SK-N-MC (cell line): Measurements from ENCODE around the gene ATP9B.

Experiments used
- EZH2 ChIP-seq: fragments of 200-600 bp; sonication (generic); IDR thresholded peaks from one replicate; pipeline ENCODE4 v1.6.1; 2017; ENCODE audit warnings: antibody characterized with exemption
- FOXP2 ChIP-seq: optimal IDR thresholded peaks from 2 replicates; pipeline ENCODE3; 2011; ENCODE audit warnings: mild to moderate bottlenecking, moderate library complexity; ENCODE audit not compliant: insufficient read depth; ENCODE audit errors: extremely low read length, control extremely low read depth
- POLR2AphosphoS5 ChIP-seq: IDR thresholded peaks from 2 replicates; pipeline ENCODE4 v1.6.1; 2012; ENCODE audit warnings: mild to moderate bottlenecking, low read depth, low read length, borderline replicate concordance

DNA sequence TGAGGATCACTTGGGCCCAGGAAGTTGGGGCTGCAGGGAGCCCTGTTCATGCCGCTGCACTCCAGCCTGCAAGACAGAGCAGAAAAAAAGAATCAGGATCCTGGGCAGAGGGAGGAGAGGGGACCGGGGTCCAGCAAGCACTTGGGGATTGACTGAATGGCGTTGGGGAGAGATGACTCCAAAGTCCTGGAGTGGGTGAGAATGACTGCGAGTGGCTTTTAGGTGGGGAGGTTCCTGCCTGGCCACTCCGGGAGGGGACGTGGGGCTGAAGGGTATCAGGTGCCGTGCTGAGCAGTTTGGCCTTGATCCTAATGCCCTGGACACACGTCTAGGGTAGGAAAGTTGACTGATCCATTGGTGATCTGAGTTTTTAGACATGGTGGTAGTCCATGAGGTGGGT, 323.0 kb downstream of the ATP9B start:
- no peak for TF ChIP-seq EZH2
- no peak for TF ChIP-seq POLR2AphosphoS5
- no peak for TF ChIP-seq FOXP2
